ENCODE results near the gene RESP18.

DNA sequence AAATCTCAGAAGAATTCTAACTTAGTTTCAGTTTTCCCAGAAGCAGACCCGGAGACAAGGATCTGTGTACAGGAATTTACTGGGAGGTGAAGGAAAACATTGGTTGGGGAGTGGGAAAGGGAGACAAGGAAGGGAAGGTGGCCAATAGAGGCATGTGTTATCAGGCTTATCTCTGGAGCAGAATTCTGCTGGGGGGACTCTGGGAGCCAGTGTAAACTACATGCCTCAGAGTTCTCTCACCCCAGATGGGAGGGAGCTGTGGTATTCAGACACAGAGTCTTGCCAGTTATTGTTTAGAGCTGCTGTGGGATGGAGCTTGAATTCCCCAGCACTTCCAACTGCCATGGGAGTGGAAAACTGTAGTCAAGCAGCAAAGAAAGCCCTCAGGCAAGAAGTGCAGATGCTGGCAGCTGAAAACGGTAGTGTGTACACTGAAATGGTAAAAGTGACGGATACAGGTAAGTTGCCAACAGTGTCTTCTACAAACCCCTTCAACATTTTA is 36.2 kb upstream of the RESP18 start:
- TF ChIP-seq, protein P1, sequence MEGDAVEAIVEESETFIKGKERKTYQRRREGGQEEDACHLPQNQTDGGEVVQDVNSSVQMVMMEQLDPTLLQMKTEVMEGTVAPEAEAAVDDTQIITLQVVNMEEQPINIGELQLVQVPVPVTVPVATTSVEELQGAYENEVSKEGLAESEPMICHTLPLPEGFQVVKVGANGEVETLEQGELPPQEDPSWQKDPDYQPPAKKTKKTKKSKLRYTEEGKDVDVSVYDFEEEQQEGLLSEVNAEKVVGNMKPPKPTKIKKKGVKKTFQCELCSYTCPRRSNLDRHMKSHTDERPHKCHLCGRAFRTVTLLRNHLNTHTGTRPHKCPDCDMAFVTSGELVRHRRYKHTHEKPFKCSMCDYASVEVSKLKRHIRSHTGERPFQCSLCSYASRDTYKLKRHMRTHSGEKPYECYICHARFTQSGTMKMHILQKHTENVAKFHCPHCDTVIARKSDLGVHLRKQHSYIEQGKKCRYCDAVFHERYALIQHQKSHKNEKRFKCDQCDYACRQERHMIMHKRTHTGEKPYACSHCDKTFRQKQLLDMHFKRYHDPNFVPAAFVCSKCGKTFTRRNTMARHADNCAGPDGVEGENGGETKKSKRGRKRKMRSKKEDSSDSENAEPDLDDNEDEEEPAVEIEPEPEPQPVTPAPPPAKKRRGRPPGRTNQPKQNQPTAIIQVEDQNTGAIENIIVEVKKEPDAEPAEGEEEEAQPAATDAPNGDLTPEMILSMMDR (IDR thresholded peaks at IDR 0.05) = no peak
- TF ChIP-seq EZH2 (IDR thresholded peaks at IDR 0.05) (no peak), EZH2phosphoT487 (IDR thresholded peaks at IDR 0.05) (no peak)

Data from neural progenitor cell (in vitro differentiated cells).